Measurements from ENCODE around the gene ANGPTL8. TPM values are rescaled to one million over a fixed set of nuclear protein-coding genes. Genes with fewer than 3 reads are reported as not detected.

ANGPTL8 gene
- total RNA-seq, 2 donors from 2014 or later, result not detected

DNA sequence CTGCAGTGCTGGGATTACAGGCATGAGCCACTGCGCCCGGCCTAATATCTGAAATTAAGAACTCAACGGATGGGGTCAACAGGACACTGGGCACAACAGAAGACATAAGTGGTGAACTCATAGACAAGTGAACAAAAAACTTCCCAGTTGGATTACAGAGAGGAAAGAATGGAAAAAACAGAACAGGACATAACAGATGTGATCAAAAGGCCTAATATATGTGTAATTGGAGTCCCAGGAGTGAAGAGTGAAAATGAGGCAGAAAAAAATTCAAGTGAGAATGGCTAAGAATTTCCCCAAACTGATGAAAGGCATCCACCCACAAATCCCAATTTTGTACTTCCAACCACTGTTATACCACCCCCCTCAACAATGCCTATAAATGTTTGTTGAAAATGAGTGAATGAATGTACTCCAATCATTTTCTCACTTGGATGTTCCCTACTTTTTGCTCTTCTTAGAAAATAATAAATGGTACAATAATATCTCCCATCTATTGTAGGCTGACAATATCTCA lies 18.3 kb upstream of the ANGPTL8 start:
- Mint-ChIP-seq H3K4me3 (no peak overlapping the region), H3K36me3 (ENCODE audit: low read depth) (no peaks in the 10 kb centered on the region), H3K27ac (no peak overlapping the region), H3K9me3 (peaks cover 4% of the 10 kb centered on the region), H3K4me1 (no peaks in the 10 kb centered on the region), H3K27me3 (peaks cover 7% of the 10 kb centered on the region)
- ATAC-seq (replicated peaks), result no peak

DNA sequence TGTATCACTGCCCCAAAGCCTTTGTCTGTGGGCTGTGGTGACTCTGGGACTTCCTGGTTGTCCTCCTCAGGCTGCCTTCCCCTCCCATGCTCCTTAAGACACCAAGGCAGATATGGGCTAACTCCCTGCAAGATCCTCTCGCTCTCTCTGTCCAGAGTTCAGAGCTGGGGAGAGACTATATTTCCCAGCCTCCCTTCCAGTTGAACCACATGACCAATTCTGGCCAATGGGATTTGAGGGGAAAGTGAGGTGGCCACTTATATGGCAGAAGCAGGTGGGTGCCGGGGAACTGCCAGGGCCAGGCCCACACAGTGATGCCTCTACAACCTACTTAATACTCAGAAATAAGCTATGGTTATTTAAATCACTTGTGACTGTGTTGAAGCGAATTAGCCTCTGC lies 16.2 kb upstream of the ANGPTL8 start:
- H3K27me3 Mint-ChIP-seq, result peaks cover 4% of the 10 kb centered on the region
- H3K36me3 Mint-ChIP-seq (ENCODE audit: low read depth), result no peaks in the 10 kb centered on the region

DNA sequence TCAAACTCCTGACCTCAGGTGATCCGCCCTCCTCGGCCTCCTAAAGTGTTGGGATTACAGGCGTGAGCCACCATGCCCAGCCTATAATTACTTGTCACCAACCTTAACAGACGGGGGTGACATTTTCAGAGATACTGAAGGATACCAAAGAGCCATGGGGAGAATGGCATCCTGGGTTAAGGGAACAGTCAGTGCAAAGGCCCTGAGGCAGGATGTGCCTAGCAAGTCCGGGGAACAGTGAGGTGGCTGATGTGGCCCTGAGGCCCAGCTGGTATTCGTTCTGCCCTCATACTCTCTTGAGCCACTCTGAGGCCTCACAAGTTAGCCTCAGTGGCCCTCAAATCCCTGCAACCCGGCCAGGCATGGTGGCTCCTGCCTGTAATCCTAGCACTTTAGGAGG lies 15.0 kb upstream of the ANGPTL8 start:
- no peaks in the 10 kb centered on the region for H3K36me3 Mint-ChIP-seq (ENCODE audit: low read depth)
- ATAC-seq (replicated peaks), result no peak
- H3K4me3 Mint-ChIP-seq, result no peak overlapping the region
- H3K27ac Mint-ChIP-seq, result no peak overlapping the region
- H3K9me3 Mint-ChIP-seq, result peaks cover 4% of the 10 kb centered on the region
- H3K4me1 Mint-ChIP-seq, result no peaks in the 10 kb centered on the region
- H3K27me3 Mint-ChIP-seq, result peaks cover 7% of the 10 kb centered on the region

More for the DNA sequence above, 16.2 kb upstream of the ANGPTL8 start:
- Mint-ChIP-seq H3K9me3 (peaks cover 4% of the 10 kb centered on the region), H3K4me3 (no peak overlapping the region), H3K27ac (no peak overlapping the region), H3K4me1 (no peaks in the 10 kb centered on the region)
- ATAC-seq (replicated peaks), result no peak

GRCh38 chr19:11225172-11225571 lies 14.2 kb upstream of the ANGPTL8 start:
- H3K27me3 Mint-ChIP-seq, result peaks cover 8% of the 10 kb centered on the region
- no peaks in the 10 kb centered on the region for H3K36me3 Mint-ChIP-seq (ENCODE audit: low read depth)
- no peaks in the 10 kb centered on the region for H3K4me1 Mint-ChIP-seq
- peaks cover 4% of the 10 kb centered on the region for H3K9me3 Mint-ChIP-seq
- no peak overlapping the region for H3K4me3 Mint-ChIP-seq
- ATAC-seq (replicated peaks), result no peak
- H3K27ac Mint-ChIP-seq, result no peak overlapping the region

- Mint-ChIP-seq H3K36me3 (ENCODE audit: low read depth) (no peaks in the 10 kb centered on the region), H3K27ac (no peak overlapping the region), H3K27me3 (peaks cover 5% of the 10 kb centered on the region), H3K9me3 (no peaks in the 10 kb centered on the region), H3K4me3 (no peak overlapping the region), H3K4me1 (no peaks in the 10 kb centered on the region)
- ATAC-seq (replicated peaks), result no peak
Measured at GRCh38 chr19:11225815-11226214, 13.6 kb upstream of the ANGPTL8 start.

GRCh38 chr19:11226716-11227166 lies 12.7 kb upstream of the ANGPTL8 start:
- Mint-ChIP-seq H3K36me3 (ENCODE audit: low read depth) (no peaks in the 10 kb centered on the region), H3K4me3 (no peak overlapping the region)
- no peak for ATAC-seq (replicated peaks)

DNA sequence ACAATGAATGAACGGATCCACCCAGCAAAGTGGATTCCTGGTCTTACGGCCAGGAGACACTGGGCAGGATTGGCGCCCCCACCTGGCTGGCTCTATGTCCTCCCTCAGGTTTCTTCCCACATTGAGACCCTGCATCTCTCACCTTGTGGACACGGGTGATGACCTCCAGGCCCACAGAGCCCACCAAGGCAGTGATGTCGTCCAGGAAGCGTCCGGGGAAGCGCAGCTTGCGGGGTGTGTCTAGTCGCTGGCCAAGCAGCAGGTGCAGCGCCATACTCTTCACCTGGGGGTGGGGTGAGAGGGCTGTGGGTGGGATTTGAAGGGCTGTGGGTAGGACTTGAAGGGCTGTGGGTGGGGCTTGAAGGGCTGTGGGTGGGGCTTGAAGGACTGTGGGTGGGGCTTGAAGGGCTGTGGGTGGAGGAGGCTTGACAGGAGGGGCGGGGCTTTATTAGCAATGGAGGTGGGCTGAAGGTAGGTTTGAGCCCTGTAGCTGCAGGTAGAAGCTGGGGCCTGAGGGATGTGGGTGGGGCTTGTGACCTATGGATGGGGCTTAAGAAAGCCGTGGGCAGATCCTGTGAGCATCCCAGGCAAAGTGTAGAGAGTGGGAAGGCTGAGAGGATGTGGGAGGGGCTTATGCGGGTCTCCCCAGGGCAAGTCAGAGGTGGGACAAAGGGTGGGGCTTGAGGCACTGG lies 12.1 kb upstream of the ANGPTL8 start:
- Mint-ChIP-seq H3K4me1 (no peaks in the 10 kb centered on the region), H3K4me3 (no peak overlapping the region), H3K27me3 (peaks cover 5% of the 10 kb centered on the region), H3K27ac (no peak overlapping the region), H3K36me3 (ENCODE audit: low read depth) (no peaks in the 10 kb centered on the region), H3K9me3 (no peaks in the 10 kb centered on the region)
- peak; percentile 19 for ATAC-seq (replicated peaks)

More at GRCh38 chr19:11226716-11227166, 12.7 kb upstream of the ANGPTL8 start:
- no peaks in the 10 kb centered on the region for H3K4me1 Mint-ChIP-seq
- H3K9me3 Mint-ChIP-seq, result no peaks in the 10 kb centered on the region
- H3K27ac Mint-ChIP-seq, result no peak overlapping the region
- peaks cover 5% of the 10 kb centered on the region for H3K27me3 Mint-ChIP-seq

DNA sequence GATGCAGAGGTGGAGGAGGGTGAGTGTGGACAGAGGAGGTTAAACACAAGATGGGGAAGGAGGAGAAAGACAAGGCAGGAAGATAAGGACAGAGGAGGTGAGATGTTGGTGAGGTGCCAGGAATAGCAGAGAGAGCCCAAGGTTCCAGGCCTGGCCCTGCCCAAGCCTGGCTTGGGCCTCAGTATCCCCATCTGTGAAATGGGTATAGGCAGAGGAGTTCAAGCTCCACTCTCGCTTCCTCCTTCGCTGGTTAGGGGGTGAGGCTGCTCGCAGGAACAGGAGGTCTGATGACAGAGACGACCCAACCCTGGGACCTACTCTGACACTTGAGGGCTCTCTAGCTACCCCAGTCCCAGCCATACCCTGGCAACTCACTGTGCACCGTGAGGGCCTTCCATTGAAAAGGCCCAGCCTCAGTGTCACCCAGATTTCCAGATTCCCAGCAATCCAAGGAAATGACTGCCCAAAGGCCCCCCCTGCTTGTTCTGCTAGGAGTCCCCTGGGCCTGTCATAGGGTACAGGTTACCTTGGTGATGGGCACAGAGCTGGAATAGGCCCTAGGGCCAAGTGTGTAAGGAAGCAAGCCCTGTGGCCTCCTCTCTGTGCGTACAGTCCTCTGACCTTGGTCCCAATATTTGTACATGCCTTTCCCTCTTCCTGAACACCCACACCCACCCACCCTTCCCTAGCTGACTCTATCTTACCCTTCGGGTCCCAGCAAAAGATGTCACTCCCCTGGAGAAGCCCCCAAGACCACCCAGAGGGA lies 8.6 kb upstream of the ANGPTL8 start:
- no peak overlapping the region for H3K4me3 Mint-ChIP-seq
- ATAC-seq (replicated peaks), result no peak
- H3K27me3 Mint-ChIP-seq, result peaks cover 5% of the 10 kb centered on the region
- H3K9me3 Mint-ChIP-seq, result no peaks in the 10 kb centered on the region
- H3K27ac Mint-ChIP-seq, result no peak overlapping the region
- H3K4me1 Mint-ChIP-seq, result no peaks in the 10 kb centered on the region
- no peaks in the 10 kb centered on the region for H3K36me3 Mint-ChIP-seq (ENCODE audit: low read depth)

DNA sequence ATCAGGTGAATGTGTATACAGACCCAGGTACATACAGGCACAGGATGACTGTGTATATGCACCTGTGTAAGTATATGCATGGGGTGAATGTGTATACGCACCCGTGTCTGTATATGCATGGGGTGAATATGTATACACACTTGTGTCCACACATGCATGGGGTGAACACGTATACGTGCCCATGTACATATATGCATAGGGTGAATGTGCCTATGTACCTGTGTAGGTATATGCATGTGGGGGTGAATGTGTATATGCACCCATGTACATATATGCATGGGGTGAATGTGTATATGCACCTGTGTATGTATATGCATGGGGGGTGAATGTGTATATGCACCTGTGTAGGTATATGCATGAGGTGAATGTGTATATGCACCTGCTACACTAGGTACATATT lies 6.9 kb upstream of the ANGPTL8 start:
- ATAC-seq (replicated peaks), result no peak
- H3K4me3 Mint-ChIP-seq, result no peak overlapping the region
- no peaks in the 10 kb centered on the region for H3K4me1 Mint-ChIP-seq
- H3K36me3 Mint-ChIP-seq (ENCODE audit: low read depth), result no peaks in the 10 kb centered on the region
- H3K9me3 Mint-ChIP-seq, result no peaks in the 10 kb centered on the region
- H3K27ac Mint-ChIP-seq, result no peak overlapping the region
- peaks cover 8% of the 10 kb centered on the region for H3K27me3 Mint-ChIP-seq

- H3K36me3 Mint-ChIP-seq (ENCODE audit: low read depth), result no peaks in the 10 kb centered on the region
- H3K4me1 Mint-ChIP-seq, result no peaks in the 10 kb centered on the region
- no peak overlapping the region for H3K27ac Mint-ChIP-seq
- H3K9me3 Mint-ChIP-seq, result no peaks in the 10 kb centered on the region
- H3K4me3 Mint-ChIP-seq, result no peak overlapping the region
- no peak for ATAC-seq (replicated peaks)
- H3K27me3 Mint-ChIP-seq, result peaks cover 8% of the 10 kb centered on the region
Measured at GRCh38 chr19:11233073-11233472, 6.3 kb upstream of the ANGPTL8 start.

GRCh38 chr19:11234486-11235075 lies 4.8 kb upstream of the ANGPTL8 start:
- ATAC-seq (replicated peaks), result no peak
- no peaks in the 10 kb centered on the region for H3K9me3 Mint-ChIP-seq

DNA sequence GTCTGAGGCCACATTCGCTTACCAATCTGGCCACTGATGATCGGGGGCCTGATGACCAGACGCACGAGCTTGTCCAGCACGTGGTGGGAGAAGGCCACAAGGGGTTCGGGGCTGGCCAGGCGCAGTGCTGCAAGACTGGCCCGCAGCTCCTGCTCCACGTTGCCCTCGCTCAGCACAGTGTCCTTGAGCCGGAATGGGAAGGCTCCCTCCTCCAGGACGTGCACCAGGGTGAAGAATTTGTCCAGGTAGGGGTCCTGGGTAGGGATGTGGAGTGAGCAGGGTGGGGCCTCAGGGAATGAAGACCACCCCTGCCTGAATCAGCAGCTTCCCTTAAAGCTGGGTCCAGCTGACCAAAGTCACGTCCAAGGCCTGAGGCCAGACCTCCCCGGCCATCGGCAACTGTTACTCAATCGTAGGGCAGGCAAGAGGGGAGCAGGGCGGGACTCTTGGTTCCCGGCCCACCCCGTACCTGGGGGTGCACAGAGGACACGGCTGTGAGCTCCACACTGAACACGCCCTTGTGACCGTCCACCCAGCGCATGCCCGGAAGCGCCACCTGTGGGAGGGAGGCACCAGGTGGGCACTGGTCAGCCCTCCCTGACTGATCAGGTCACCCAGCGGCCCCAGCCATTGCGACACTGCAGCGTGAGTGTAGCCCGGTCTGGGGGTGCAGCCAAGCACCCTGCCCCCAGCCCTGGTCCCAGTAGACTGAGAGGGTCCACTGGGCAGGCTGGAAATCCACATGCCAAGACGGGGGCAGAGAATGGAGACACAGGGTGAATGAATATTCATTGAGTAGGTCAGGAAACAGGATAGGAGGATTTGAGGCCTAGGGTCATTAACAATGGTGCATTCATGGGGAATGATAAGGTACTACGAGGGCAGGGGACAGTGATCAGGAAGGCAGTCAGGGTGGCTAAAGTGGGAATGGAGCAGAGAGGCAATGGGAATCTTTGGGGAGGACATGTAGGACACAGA lies 2.8 kb upstream of the ANGPTL8 start:
- Mint-ChIP-seq H3K36me3 (ENCODE audit: low read depth) (no peaks in the 10 kb centered on the region), H3K9me3 (no peaks in the 10 kb centered on the region), H3K27ac (no peak overlapping the region), H3K27me3 (peaks cover 8% of the 10 kb centered on the region), H3K4me3 (no peak overlapping the region), H3K4me1 (no peaks in the 10 kb centered on the region)
- ATAC-seq (replicated peaks), result no peak

More at GRCh38 chr19:11234486-11235075, 4.8 kb upstream of the ANGPTL8 start:
- H3K4me3 Mint-ChIP-seq, result no peak overlapping the region
- H3K4me1 Mint-ChIP-seq, result no peaks in the 10 kb centered on the region
- H3K27ac Mint-ChIP-seq, result no peak overlapping the region
- peaks cover 3% of the 10 kb centered on the region for H3K27me3 Mint-ChIP-seq
- no peaks in the 10 kb centered on the region for H3K36me3 Mint-ChIP-seq (ENCODE audit: low read depth)

DNA sequence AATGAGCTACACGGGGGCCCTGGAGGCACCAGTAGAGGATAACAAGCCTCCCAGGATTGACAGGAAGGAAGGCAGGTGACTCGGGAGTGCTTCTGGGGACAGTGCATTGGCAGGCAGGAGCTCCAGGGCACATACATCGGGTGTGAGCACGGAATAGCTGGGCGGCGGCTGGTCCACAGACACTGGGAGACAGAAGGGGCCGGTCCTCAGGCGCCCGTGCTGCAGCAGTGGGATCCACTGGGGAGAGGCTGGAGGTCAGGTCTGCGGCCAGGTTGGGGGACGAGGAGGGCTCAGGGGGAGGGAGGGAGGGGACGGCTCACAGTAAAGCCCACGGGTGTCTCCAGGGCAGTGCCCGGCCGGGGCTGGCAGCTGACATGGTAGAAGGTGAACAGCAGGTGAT lies 2.1 kb upstream of the ANGPTL8 start:
- Mint-ChIP-seq H3K4me1 (no peaks in the 10 kb centered on the region), H3K27ac (no peak overlapping the region), H3K36me3 (ENCODE audit: low read depth) (no peaks in the 10 kb centered on the region), H3K4me3 (no peak overlapping the region), H3K9me3 (no peaks in the 10 kb centered on the region), H3K27me3 (peaks cover 12% of the 10 kb centered on the region)
- ATAC-seq (replicated peaks), result no peak

- Mint-ChIP-seq H3K27ac (no peak overlapping the region), H3K4me1 (no peaks in the 10 kb centered on the region), H3K27me3 (peaks cover 16% of the 10 kb centered on the region), H3K36me3 (ENCODE audit: low read depth) (no peaks in the 10 kb centered on the region), H3K4me3 (no peak overlapping the region), H3K9me3 (no peaks in the 10 kb centered on the region)
- ATAC-seq (replicated peaks), result no peak
Measured at GRCh38 chr19:11238041-11238440, 1.4 kb upstream of the ANGPTL8 start.
